A549 (cell line): Measurements from ENCODE around the gene BAHCC1. TPM values are rescaled to one million over a fixed set of nuclear protein-coding genes. Genes with fewer than 3 reads are reported as not detected.
A peak's percentile ranks its signal among the peaks of the same experiment; 100 is the strongest.

Experiments used
- ATAC-seq, 2 experiments: fragments of 200-7000 bp in 1 of 2; fragments of >200 bp in 1 of 2; cut with Nextera tagmentation in 1 of 2; cut with Tn5 transposase in 1 of 2; 3 replicates each; pipeline versions ENCODE4 v1.8.0 to v1.9.1; 2018 to 2020; ENCODE audit warnings: mild to moderate bottlenecking in 1 of 2, moderate library complexity in 1 of 2
- CTCF ChIA-PET: fragments of 300-600 bp; sonication (Branson Sonifier 250); formaldehyde crosslinking; extraction: SDS; loops from one replicate; lab custom pipeline; 2021; ENCODE audit warnings: antibody characterized with exemption, inconsistent platforms; lab: Yijun Ruan, JAX
- POLR2A ChIA-PET: fragments of 350-600 bp; formaldehyde crosslinking; extraction: SDS; loops from one replicate; lab custom pipeline; 2021; ENCODE audit warnings: antibody characterized with exemption, inconsistent platforms; lab: Yijun Ruan, JAX
- DNase-seq, 2 experiments: peaks; one replicate each; pipeline versions ENCODE4 v3.0.0 to v3.0.0-alpha.2; 2011 to 2016; ENCODE audit warnings: low read depth in 1 of 2, low spot score in 1 of 2
- FAIRE-seq: peaks from 2 replicates; lab custom pipeline; 2011; peaks lifted over from hg19 to GRCh38; lab: Jason Lieb, UNC
- H3K27ac ChIP-seq, 2 experiments: fragments of >200 bp; sonication (Bioruptor Twin); formaldehyde crosslinking; 3 replicates each; pipeline ENCODE4 v1.5.1; 2016 to 2017
- H3K4me1 ChIP-seq: fragments of >200 bp; sonication (Bioruptor Twin); formaldehyde crosslinking; 3 replicates; pipeline ENCODE4 v1.6.1; 2016
- H3K4me2 ChIP-seq: fragments of >200 bp; sonication (Bioruptor Twin); formaldehyde crosslinking; 3 replicates; pipeline ENCODE4 v1.6.1; 2016
- H3K4me3 ChIP-seq: fragments of >200 bp; sonication (Bioruptor Twin); formaldehyde crosslinking; 3 replicates; pipeline ENCODE4 v1.5.1; 2016
- H3K9me3 ChIP-seq: fragments of >200 bp; sonication (Bioruptor Twin); formaldehyde crosslinking; 3 replicates; pipeline ENCODE4 v1.6.1; 2016
- CHD2 ChIP-seq: fragments of 150-350 bp; IDR thresholded peaks from 2 replicates; pipeline ENCODE4 v1.6.1; 2014; ENCODE audit warnings: low read length; ENCODE audit not compliant: partially characterized antibody
- EHMT2 ChIP-seq: fragments of 200-600 bp; sonication (generic); IDR thresholded peaks from 2 replicates; pipeline ENCODE4 v1.6.1; 2016; ENCODE audit warnings: antibody characterized with exemption, low read depth, mild to moderate bottlenecking, moderate library complexity
- ESRRA ChIP-seq: fragments of 150-350 bp; IDR thresholded peaks from 2 replicates; pipeline ENCODE4 v1.6.1; 2014; ENCODE audit warnings: mild to moderate bottlenecking, low read length, borderline replicate concordance
- FOXS1 ChIP-seq: fragments of 250-450 bp; sonication (Bioruptor Pico); IDR thresholded peaks from 2 replicates; pipeline ENCODE4 v1.5.0; 2020; ENCODE audit warnings: mild to moderate bottlenecking, moderate library complexity
- HOXB5 ChIP-seq: fragments of 250-450 bp; sonication (Bioruptor Pico); IDR thresholded peaks from 2 replicates; pipeline ENCODE4 v1.5.0; 2020; ENCODE audit warnings: mild to moderate bottlenecking, moderate library complexity
- JUN ChIP-seq, 2 experiments: fragments of >200 bp; sonication (Bioruptor Twin); formaldehyde crosslinking; IDR thresholded peaks; 2 replicates in 1 of 2; 3 replicates in 1 of 2; pipeline ENCODE4 v1.6.1; 2016 to 2017
- MAZ ChIP-seq: fragments of 150-350 bp; IDR thresholded peaks from 2 replicates; pipeline ENCODE4 v1.6.1; 2014; ENCODE audit warnings: antibody characterized with exemption, low read depth, low read length, borderline replicate concordance
- NFE2L2 ChIP-seq: fragments of 150-350 bp; conservative IDR thresholded peaks from 2 replicates; pipeline ENCODE4 v1.6.1; 2014; ENCODE audit warnings: low read length
- POLR2A ChIP-seq: IDR thresholded peaks from 2 replicates; pipeline ENCODE4 v1.6.1; 2012; ENCODE audit warnings: mild to moderate bottlenecking, low read length
- POLR2AphosphoS2 ChIP-seq: conservative IDR thresholded peaks from 2 replicates; pipeline ENCODE4 v1.6.1; 2012; ENCODE audit warnings: low read length, improper control_type of control experiment, inconsistent platforms
- RARB ChIP-seq: fragments of 250-450 bp; sonication (Bioruptor Pico); IDR thresholded peaks from 2 replicates; pipeline ENCODE4 v1.8.0; 2021; ENCODE audit warnings: mild to moderate bottlenecking, moderate library complexity
- RFX5 ChIP-seq: fragments of 450-650 bp; IDR thresholded peaks from 2 replicates; pipeline ENCODE4 v1.7.1; 2014; ENCODE audit warnings: antibody characterized with exemption, mild to moderate bottlenecking, moderate library complexity
- RNF2 ChIP-seq: fragments of 200-600 bp; sonication (generic); IDR thresholded peaks from 2 replicates; pipeline ENCODE4 v1.6.1; 2016; ENCODE audit warnings: low read depth, mild to moderate bottlenecking, antibody characterized with exemption, moderate library complexity, borderline replicate concordance
- TP53 ChIP-seq: fragments of 250-450 bp; sonication (Bioruptor Pico); IDR thresholded peaks from 2 replicates; pipeline ENCODE4 v1.5.0; 2021; ENCODE audit warnings: mild to moderate bottlenecking, moderate library complexity
- WGBS: methylation state at CpG from one replicate; pipeline ENCODE4 v1.1.6; 2017; ENCODE audit errors: missing lambda C conversion rate; 5-methylcytosine and 5-hydroxymethylcytosine counted together
- polyA plus RNA-seq, 4 experiments: library from polyadenylated mRNA; depleted of rRNA in 3 of 4; stranded (reverse); fragments of >200 nt; fragmentation: RNase III in 1 of 4; extraction: RNeasy Plus Mini Kit Qiagen cat#74134 plus additional on column Dnase treatment in 1 of 4; gene quantifications; 2 replicates in 3 of 4; 3 replicates in 1 of 4; pipeline ENCODE4 v1.2.3, GENCODE V29; 2011 to 2017
- TF ChIP-seq, protein P1 (sequence below): fragments of 250-450 bp; sonication (Bioruptor Pico); IDR thresholded peaks from 2 replicates; pipeline ENCODE4 v1.5.0; 2020; ENCODE audit warnings: low read depth, mild to moderate bottlenecking, moderate library complexity
- TF ChIP-seq, protein P2 (sequence below): fragments of >200 bp; sonication (Bioruptor Twin); formaldehyde crosslinking; IDR thresholded peaks from 3 replicates; pipeline ENCODE4 v1.5.1; 2016
- TF ChIP-seq, protein P3 (sequence below): IDR thresholded peaks from 2 replicates; pipeline ENCODE4 v1.6.1; 2012
- TF ChIP-seq, protein P4 (sequence below): fragments of 200-600 bp; sonication (generic); IDR thresholded peaks from 2 replicates; pipeline ENCODE4 v1.6.1; 2016; ENCODE audit warnings: antibody characterized with exemption, mild to moderate bottlenecking, moderate library complexity

The BAHCC1 gene
- polyA plus RNA-seq, 2 of the 4 experiments (the other 2 are of a cell fraction): 2.6 to 5.8 TPM

DNA sequence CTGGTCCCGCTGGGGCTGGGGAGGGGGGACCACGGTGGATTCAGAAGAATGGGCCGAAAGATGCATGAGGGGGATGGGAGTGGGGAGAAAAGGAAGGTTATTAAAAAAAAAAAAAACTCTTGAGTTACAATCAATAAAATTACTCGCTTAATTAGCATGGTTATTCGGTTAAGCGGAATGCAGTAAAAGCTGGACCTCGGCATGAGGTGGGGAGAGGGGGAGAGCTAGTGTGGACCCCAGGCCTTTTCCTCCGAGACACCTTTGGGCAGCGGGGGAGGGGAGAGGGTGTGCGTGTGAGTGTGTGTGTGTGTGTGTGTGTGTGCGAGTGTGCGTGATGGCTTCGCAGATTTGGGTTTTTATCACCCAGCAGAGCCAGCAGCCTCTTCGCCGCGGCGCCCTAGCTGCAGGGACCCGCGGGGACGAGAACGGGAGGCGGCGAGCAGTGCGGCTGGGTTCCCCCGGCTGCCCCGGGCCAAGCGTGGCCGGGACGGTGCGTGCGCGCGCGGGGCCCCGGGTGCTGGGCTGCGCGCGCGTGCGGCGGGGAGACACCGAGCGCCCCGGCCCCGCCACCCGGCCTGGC, 3.7 kb downstream of the BAHCC1 start:
- ChIA-PET POLR2A (interaction anchor here (0.9 to 5.9 kb wide), 3 partner anchors 22 to 116 kb away, joined by 4 to 107 read pairs (median 4); no protein-coding TSS in a partner anchor), CTCF (interaction anchor here (0.6 to 8.6 kb wide), 16 partner anchors 10 to 1588 kb away, joined by 3 to 121 read pairs (median 6); no protein-coding TSS in a partner anchor)
- FAIRE-seq (no peak), ATAC-seq (no peak), DNase-seq (peak in 1 of 2 experiments; percentile 60)
- Histone ChIP-seq H3K9me3 (no peaks in the 10 kb centered on the region), H3K4me3 (peak overlapping the region; percentile 76), H3K4me2 (peak overlapping the region; percentile 92), H3K4me1 (peaks cover 48% of the 10 kb centered on the region), H3K27ac (peak overlapping the region; percentile 94 to 98)
- WGBS: 3% methylated on average over 26 of the region's 46 CpGs
- TF ChIP-seq FOXS1 (no peak), POLR2A (peak; percentile 19; the same call in 1 of the 2 replicates), TP53 (CRISPR knock-in tag) (no peak), CHD2 (no peak), MAZ (no peak), ESRRA (no peak), RFX5 (no peak), EHMT2 (no peak), HOXB5 (CRISPR knock-in tag) (no peak), POLR2AphosphoS2 (no peak), JUN (IDR thresholded peaks at IDR 0.05) (no peak)
- TF ChIP-seq, protein P1, sequence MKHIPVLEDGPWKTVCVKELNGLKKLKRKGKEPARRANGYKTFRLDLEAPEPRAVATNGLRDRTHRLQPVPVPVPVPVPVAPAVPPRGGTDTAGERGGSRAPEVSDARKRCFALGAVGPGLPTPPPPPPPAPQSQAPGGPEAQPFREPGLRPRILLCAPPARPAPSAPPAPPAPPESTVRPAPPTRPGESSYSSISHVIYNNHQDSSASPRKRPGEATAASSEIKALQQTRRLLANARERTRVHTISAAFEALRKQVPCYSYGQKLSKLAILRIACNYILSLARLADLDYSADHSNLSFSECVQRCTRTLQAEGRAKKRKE (CRISPR knock-in tag): no peak
- TF ChIP-seq, protein P2, sequence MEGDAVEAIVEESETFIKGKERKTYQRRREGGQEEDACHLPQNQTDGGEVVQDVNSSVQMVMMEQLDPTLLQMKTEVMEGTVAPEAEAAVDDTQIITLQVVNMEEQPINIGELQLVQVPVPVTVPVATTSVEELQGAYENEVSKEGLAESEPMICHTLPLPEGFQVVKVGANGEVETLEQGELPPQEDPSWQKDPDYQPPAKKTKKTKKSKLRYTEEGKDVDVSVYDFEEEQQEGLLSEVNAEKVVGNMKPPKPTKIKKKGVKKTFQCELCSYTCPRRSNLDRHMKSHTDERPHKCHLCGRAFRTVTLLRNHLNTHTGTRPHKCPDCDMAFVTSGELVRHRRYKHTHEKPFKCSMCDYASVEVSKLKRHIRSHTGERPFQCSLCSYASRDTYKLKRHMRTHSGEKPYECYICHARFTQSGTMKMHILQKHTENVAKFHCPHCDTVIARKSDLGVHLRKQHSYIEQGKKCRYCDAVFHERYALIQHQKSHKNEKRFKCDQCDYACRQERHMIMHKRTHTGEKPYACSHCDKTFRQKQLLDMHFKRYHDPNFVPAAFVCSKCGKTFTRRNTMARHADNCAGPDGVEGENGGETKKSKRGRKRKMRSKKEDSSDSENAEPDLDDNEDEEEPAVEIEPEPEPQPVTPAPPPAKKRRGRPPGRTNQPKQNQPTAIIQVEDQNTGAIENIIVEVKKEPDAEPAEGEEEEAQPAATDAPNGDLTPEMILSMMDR: no peak
- TF ChIP-seq, protein P3, sequence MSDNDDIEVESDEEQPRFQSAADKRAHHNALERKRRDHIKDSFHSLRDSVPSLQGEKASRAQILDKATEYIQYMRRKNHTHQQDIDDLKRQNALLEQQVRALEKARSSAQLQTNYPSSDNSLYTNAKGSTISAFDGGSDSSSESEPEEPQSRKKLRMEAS: peak; percentile 55

DNA sequence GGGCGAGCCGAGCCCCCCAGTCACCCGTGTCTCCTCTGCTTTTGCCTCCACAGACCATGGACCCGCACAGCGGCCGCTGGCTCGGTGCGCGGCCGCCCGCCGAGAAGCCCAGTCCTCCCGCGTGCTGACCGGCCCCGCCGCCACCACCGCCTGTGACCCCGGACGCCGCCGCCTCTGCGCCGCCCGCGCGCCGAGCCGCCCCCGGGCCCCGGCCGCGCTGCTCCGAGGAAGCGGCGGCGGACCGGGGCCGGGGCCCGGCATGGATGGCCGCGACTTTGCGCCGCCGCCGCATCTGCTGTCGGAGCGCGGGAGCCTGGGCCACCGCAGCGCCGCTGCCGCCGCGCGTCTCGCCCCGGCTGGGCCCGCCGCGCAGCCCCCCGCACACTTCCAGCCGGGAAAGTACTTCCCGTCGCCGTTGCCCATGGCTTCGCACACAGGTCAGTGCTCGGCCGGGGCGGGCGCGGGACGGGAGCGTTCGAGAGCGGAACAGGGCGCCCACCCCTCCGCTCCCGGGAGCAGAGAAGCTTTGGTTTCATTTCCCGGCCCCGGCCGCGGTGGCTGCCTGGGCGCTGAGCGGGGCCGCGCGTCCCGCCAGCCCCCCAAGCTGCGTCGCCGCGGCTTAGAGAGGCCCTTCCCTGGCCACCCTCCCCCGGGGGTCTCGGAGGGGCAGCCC, 4.4 kb downstream of the BAHCC1 start:
- Histone ChIP-seq H3K4me3 (peak overlapping the region; percentile 76), H3K9me3 (no peaks in the 10 kb centered on the region), H3K27ac (peak overlapping the region; percentile 94 to 98), H3K4me1 (peaks cover 49% of the 10 kb centered on the region), H3K4me2 (peak overlapping the region; percentile 92)
- under 1% methylated on average over 29 of the region's 95 CpGs for WGBS
- ChIA-PET POLR2A (interaction anchor here (0.9 to 5.9 kb wide), 4 partner anchors 22 to 115 kb away, joined by 3 to 107 read pairs (median 4); no protein-coding TSS in a partner anchor), CTCF (interaction anchor here (0.6 to 8.6 kb wide), 14 partner anchors 10 to 1588 kb away, joined by 3 to 121 read pairs (median 12); no protein-coding TSS in a partner anchor)
- FAIRE-seq: no peak
- DNase-seq: peak in 1 of 2 experiments; percentile 52
- no peak for ATAC-seq
- TF ChIP-seq CHD2: no peak
- TF ChIP-seq, protein P4, sequence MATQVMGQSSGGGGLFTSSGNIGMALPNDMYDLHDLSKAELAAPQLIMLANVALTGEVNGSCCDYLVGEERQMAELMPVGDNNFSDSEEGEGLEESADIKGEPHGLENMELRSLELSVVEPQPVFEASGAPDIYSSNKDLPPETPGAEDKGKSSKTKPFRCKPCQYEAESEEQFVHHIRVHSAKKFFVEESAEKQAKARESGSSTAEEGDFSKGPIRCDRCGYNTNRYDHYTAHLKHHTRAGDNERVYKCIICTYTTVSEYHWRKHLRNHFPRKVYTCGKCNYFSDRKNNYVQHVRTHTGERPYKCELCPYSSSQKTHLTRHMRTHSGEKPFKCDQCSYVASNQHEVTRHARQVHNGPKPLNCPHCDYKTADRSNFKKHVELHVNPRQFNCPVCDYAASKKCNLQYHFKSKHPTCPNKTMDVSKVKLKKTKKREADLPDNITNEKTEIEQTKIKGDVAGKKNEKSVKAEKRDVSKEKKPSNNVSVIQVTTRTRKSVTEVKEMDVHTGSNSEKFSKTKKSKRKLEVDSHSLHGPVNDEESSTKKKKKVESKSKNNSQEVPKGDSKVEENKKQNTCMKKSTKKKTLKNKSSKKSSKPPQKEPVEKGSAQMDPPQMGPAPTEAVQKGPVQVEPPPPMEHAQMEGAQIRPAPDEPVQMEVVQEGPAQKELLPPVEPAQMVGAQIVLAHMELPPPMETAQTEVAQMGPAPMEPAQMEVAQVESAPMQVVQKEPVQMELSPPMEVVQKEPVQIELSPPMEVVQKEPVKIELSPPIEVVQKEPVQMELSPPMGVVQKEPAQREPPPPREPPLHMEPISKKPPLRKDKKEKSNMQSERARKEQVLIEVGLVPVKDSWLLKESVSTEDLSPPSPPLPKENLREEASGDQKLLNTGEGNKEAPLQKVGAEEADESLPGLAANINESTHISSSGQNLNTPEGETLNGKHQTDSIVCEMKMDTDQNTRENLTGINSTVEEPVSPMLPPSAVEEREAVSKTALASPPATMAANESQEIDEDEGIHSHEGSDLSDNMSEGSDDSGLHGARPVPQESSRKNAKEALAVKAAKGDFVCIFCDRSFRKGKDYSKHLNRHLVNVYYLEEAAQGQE: no peak
- no peak for TF ChIP-seq NFE2L2
- TF ChIP-seq RARB (CRISPR knock-in tag): no peak
- peak; percentile 94 for TF ChIP-seq RNF2
- TF ChIP-seq TP53 (CRISPR knock-in tag): no peak
